Measurements from ENCODE around the gene PTMS.

- TF ChIP-seq CTCF (IDR thresholded peaks at IDR 0.05), result no peak
- no peak for TF ChIP-seq POLR2A (IDR thresholded peaks at IDR 0.05)
Observed at GRCh38 chr12:6784296-6784695, 18.1 kb downstream of the PTMS start.
